HepG2 (cell line): ENCODE data around the gene RMRP. TPM values are rescaled to one million over a fixed set of nuclear protein-coding genes. Genes with fewer than 3 reads are reported as not detected.

Experiments
- BATF2 ChIP-seq: sonication (generic); formaldehyde crosslinking; IDR thresholded peaks from 2 replicates; pipeline ENCODE4 v1.8.0; 2022; ENCODE audit warnings: mild to moderate bottlenecking, missing genetic modification reagents, moderate library complexity
- GABPB1 ChIP-seq: IDR thresholded peaks from 2 replicates; pipeline ENCODE4 v1.6.1; 2016; ENCODE audit warnings: mild to moderate bottlenecking, missing genetic modification reagents, moderate library complexity, missing compliant biosample characterization
- HIVEP1 ChIP-seq: sonication (generic); formaldehyde crosslinking; IDR thresholded peaks from 2 replicates; pipeline ENCODE4 v1.4.0; 2020; ENCODE audit warnings: mild to moderate bottlenecking, missing genetic modification reagents
- KLF15 ChIP-seq: sonication (generic); formaldehyde crosslinking; IDR thresholded peaks from 2 replicates; pipeline ENCODE4 v1.8.1; 2023; ENCODE audit warnings: borderline replicate concordance, mild to moderate bottlenecking, inconsistent platforms, missing genetic modification reagents, mixed read lengths
- PHF20 ChIP-seq: sonication (generic); formaldehyde crosslinking; IDR thresholded peaks from 2 replicates; pipeline ENCODE4 v1.5.0; 2020; ENCODE audit warnings: mild to moderate bottlenecking, missing genetic modification reagents
- RARA ChIP-seq: IDR thresholded peaks from 2 replicates; pipeline ENCODE4 v1.6.1; 2016; ENCODE audit warnings: missing genetic modification reagents, missing compliant biosample characterization
- SIX4 ChIP-seq: sonication (generic); formaldehyde crosslinking; IDR thresholded peaks from 2 replicates; pipeline ENCODE4 v1.4.0; 2020; ENCODE audit warnings: missing genetic modification reagents
- SKI ChIP-seq: fragments of 450-650 bp; IDR thresholded peaks from one replicate; pipeline ENCODE4 v1.6.1; 2018; ENCODE audit warnings: mild to moderate bottlenecking; ENCODE audit not compliant: partially characterized antibody
- STAT5B ChIP-seq: sonication (generic); formaldehyde crosslinking; IDR thresholded peaks from 2 replicates; pipeline ENCODE4 v1.4.0; 2020; ENCODE audit warnings: missing genetic modification reagents
- ZNF235 ChIP-seq: sonication (generic); formaldehyde crosslinking; IDR thresholded peaks from 2 replicates; pipeline ENCODE4 v1.8.1; 2023; ENCODE audit warnings: mild to moderate bottlenecking, missing genetic modification reagents, borderline replicate concordance
- ZNF326 ChIP-seq: sonication (generic); formaldehyde crosslinking; IDR thresholded peaks from 2 replicates; pipeline ENCODE4 v1.4.0; 2020; ENCODE audit warnings: missing genetic modification reagents, borderline replicate concordance
- ZNF564 ChIP-seq: sonication (generic); formaldehyde crosslinking; IDR thresholded peaks from 2 replicates; pipeline ENCODE4 v1.8.1; 2023; ENCODE audit warnings: mild to moderate bottlenecking, missing genetic modification reagents
- ZXDC ChIP-seq: sonication (generic); formaldehyde crosslinking; IDR thresholded peaks from 2 replicates; pipeline ENCODE4 v1.5.0; 2020; ENCODE audit warnings: mild to moderate bottlenecking, missing genetic modification reagents
- polyA plus RNA-seq, 8 experiments: library from polyadenylated mRNA; depleted of rRNA in 3 of 8; stranded (reverse) in 7 of 8; unstranded in 1 of 8; fragments of >200 nt; fragmentation: Illumina TruSeq in 4 of 8; extraction: Trizol in 4 of 8; gene quantifications; 2 replicates each; pipeline versions ENCODE4 v1.2.1 to v1.2.3, GENCODE V29; 2011 to 2016; ENCODE audit warnings: low read depth in 4 of 8, missing spikeins in 1 of 8, mixed read lengths in 1 of 8; ENCODE audit not compliant: insufficient read depth in 1 of 8
- total RNA-seq, 5 experiments: library from RNA; depleted of rRNA; stranded (reverse); fragments of >200 nt; fragmentation: Illumina TruSeq; extraction: Trizol; gene quantifications; 2 replicates each; pipeline ENCODE4 v1.2.3, GENCODE V29; 2016; ENCODE audit warnings: low read depth in 1 of 5
- TF ChIP-seq, protein P1 (sequence below): sonication (generic); formaldehyde crosslinking; IDR thresholded peaks from 2 replicates; pipeline ENCODE4 v1.8.1; 2023; ENCODE audit warnings: missing genetic modification reagents, mild to moderate bottlenecking, borderline replicate concordance

Gene RMRP
- total and polyA plus RNA-seq, 2 of the 13 experiments (the other 11 are each of a cell fraction or from before 2014, with no cell fraction given) = 51.4 to 4,025 TPM

GRCh38 chr9:35669331-35670145 is 11.7 kb upstream of the RMRP start (continued):
- no peak for TF ChIP-seq ZNF564 (CRISPR knock-in tag)
- TF ChIP-seq ZNF235 (CRISPR knock-in tag) = no peak
- TF ChIP-seq KLF15 (CRISPR knock-in tag) = no peak
- no peak for TF ChIP-seq ZXDC (CRISPR knock-in tag)
- peak; percentile 63; the same call in 1 of the 2 replicates for TF ChIP-seq RARA (CRISPR knock-in tag)
- TF ChIP-seq PHF20 (CRISPR knock-in tag) = no peak
- no peak for TF ChIP-seq GABPB1 (CRISPR knock-in tag)
- TF ChIP-seq STAT5B (CRISPR knock-in tag) = no peak
- peak; percentile 93 for TF ChIP-seq SIX4 (CRISPR knock-in tag)
- TF ChIP-seq ZNF326 (CRISPR knock-in tag) = no peak
- peak; percentile 65 for TF ChIP-seq SKI
- TF ChIP-seq, protein P1, sequence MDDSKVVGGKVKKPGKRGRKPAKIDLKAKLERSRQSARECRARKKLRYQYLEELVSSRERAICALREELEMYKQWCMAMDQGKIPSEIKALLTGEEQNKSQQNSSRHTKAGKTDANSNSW (CRISPR knock-in tag) = no peak
- no peak for TF ChIP-seq BATF2
- no peak for TF ChIP-seq HIVEP1 (CRISPR knock-in tag)
